ENCODE data around the gene B4GALNT3. TPM values are rescaled to one million over a fixed set of nuclear protein-coding genes. Genes with fewer than 3 reads are reported as not detected.

B4GALNT3 gene
- polyA plus RNA-seq, 2 of the 4 experiments (the other 2 are of a cell fraction), result 0.43 to 0.53 TPM

GRCh38 chr12:466039-466438 is 6.3 kb downstream of the B4GALNT3 start:
- DNase-seq (ENCODE audit: low read depth in 1 of 2, low spot score in 1 of 2) (no peak), FAIRE-seq (no peak), ATAC-seq (no peak)
- H3K9me3 ChIP-seq, result no peaks in the 10 kb centered on the region
- 78% methylated on average over 8 of the region's 8 CpGs for WGBS (ENCODE audit: missing lambda C conversion rate)
- CTCF ChIA-PET, result no interaction called here
- no peak overlapping the region for H3K27ac ChIP-seq
- peaks cover 13% of the 10 kb centered on the region; the same call in 2 of the 3 replicates for H3K4me1 ChIP-seq
- no peak overlapping the region for H3K4me3 ChIP-seq
- no peak overlapping the region for H3K4me2 ChIP-seq
- no peak for TF ChIP-seq HEYL (CRISPR knock-in tag; IDR thresholded peaks at IDR 0.05)
- no peak for TF ChIP-seq FOSL2 (IDR thresholded peaks at IDR 0.05)
- no peak for TF ChIP-seq FOSL2 (CRISPR knock-in tag; IDR thresholded peaks at IDR 0.05)
- TF ChIP-seq SREBF2 (IDR thresholded peaks at IDR 0.05), result no peak
- TF ChIP-seq POLR2AphosphoS2 (conservative IDR thresholded peaks at IDR 0.05; ENCODE audit: low read length), result no peak
- TF ChIP-seq HMGXB4 (CRISPR knock-in tag; IDR thresholded peaks at IDR 0.05; ENCODE audit: borderline replicate concordance), result no peak
- no peak for TF ChIP-seq BHLHE40 (IDR thresholded peaks at IDR 0.05; ENCODE audit: low read depth, low read length)
- no peak for TF ChIP-seq CHD2 (IDR thresholded peaks at IDR 0.05; ENCODE audit: low read length, partially characterized antibody)
- POLR2A ChIA-PET, result no interaction called here

GRCh38 chr12:466762-467161 is 7.0 kb downstream of the B4GALNT3 start:
- peaks cover 13% of the 10 kb centered on the region; the same call in 2 of the 3 replicates for H3K4me1 ChIP-seq
- POLR2A ChIA-PET, result no interaction called here
- FAIRE-seq, result no peak
- no peak for DNase-seq (ENCODE audit: low read depth in 1 of 2, low spot score in 1 of 2)
- H3K4me2 ChIP-seq, result no peak overlapping the region
- no peaks in the 10 kb centered on the region for H3K9me3 ChIP-seq
- CTCF ChIA-PET, result interaction anchor here (0.6 to 2.2 kb wide), 2 partner anchors 21 to 25 kb away, joined by 3 to 7 read pairs; no protein-coding TSS in a partner anchor
- ATAC-seq, result no peak
- H3K4me3 ChIP-seq, result no peak overlapping the region
- TF ChIP-seq MAFK (IDR thresholded peaks at IDR 0.05; ENCODE audit: partially characterized antibody), result no peak
- no peak for TF ChIP-seq ELK1 (IDR thresholded peaks at IDR 0.05; ENCODE audit: low read depth, low read length)
- TF ChIP-seq HDAC2 (IDR thresholded peaks at IDR 0.05), result no peak
- TF ChIP-seq CEBPB (IDR thresholded peaks at IDR 0.05), result no peak
- TF ChIP-seq PBX3 (IDR thresholded peaks at IDR 0.05), result no peak
- no peak for TF ChIP-seq FOSL2 (IDR thresholded peaks at IDR 0.05)
- TF ChIP-seq FOSL2 (CRISPR knock-in tag; IDR thresholded peaks at IDR 0.05), result no peak
- no peak for TF ChIP-seq BHLHE40 (IDR thresholded peaks at IDR 0.05; ENCODE audit: low read depth, low read length)
- no peak for TF ChIP-seq POLR2A (IDR thresholded peaks at IDR 0.05; ENCODE audit: low read length)
- TF ChIP-seq MAZ (IDR thresholded peaks at IDR 0.05; ENCODE audit: borderline replicate concordance, low read depth, low read length), result no peak
- no peak for TF ChIP-seq HOXA7 (CRISPR knock-in tag; IDR thresholded peaks at IDR 0.05)
- no peak for TF ChIP-seq RFX5 (IDR thresholded peaks at IDR 0.05)
- no peak for TF ChIP-seq CHD4 (IDR thresholded peaks at IDR 0.05; ENCODE audit: borderline replicate concordance)
- no peak for TF ChIP-seq PHF8 (IDR thresholded peaks at IDR 0.05; ENCODE audit: borderline replicate concordance, low read depth)
- TF ChIP-seq BCL3 (IDR thresholded peaks at IDR 0.05), result no peak
- no peak for TF ChIP-seq KDM1A (IDR thresholded peaks at IDR 0.05; ENCODE audit: low read depth)
- 66% methylated on average over 5 of the region's 5 CpGs for WGBS (ENCODE audit: missing lambda C conversion rate)
- no peak overlapping the region for H3K27ac ChIP-seq
